Lower lobe of right lung (tissue), 2 donors: ENCODE measurements around the gene RHAG. TPM values are rescaled to one million over a fixed set of nuclear protein-coding genes. Genes with fewer than 3 reads are reported as not detected.
"Not testable (repeated sequence)": the region's sequence is repeated elsewhere in the genome, so short reads cannot be mapped to it uniquely, and the experiment has no call there.

Experiments
- ATAC-seq, 2 donors: fragments of 200-7000 bp; cut with Tn5 transposase; one replicate each; pipeline ENCODE4 v1.9.1; 2020 to 2022; ENCODE audit warnings: mild to moderate bottlenecking in 2 of 2, moderate library complexity in 2 of 2
- DNase-seq: peaks from one replicate; pipeline ENCODE4 v3.0.0-alpha.2; 2020
- H3K27ac ChIP-seq: fragments of 200-600 bp; one replicate; pipeline ENCODE4 v1.8.0; 2022
- H3K27me3 ChIP-seq: fragments of 200-600 bp; one replicate; pipeline ENCODE4 v1.8.0; 2022; ENCODE audit warnings: low read depth
- H3K36me3 ChIP-seq: fragments of 200-600 bp; one replicate; pipeline ENCODE4 v1.8.0; 2022; ENCODE audit warnings: mild to moderate bottlenecking
- H3K4me1 ChIP-seq: fragments of 200-600 bp; one replicate; pipeline ENCODE4 v1.8.0; 2022
- H3K4me3 ChIP-seq: fragments of 200-600 bp; one replicate; pipeline ENCODE4 v1.8.0; 2022; ENCODE audit warnings: mild to moderate bottlenecking
- H3K9me3 ChIP-seq: fragments of 200-600 bp; one replicate; pipeline ENCODE4 v1.8.0; 2022
- intact Hi-C: fragments of 100-400 bp; cut with DNase I; formaldehyde crosslinking; loops from one replicate; pipeline ENCODE4 v1.11.0; 2022
- total RNA-seq: library from RNA; stranded (reverse); fragmentation: NEBNext Ultra II Directional; extraction: Animal tissue kit (Norgen Biotek cat#: 25700); gene quantifications from one replicate; pipeline ENCODE4 v1.2.1, GENCODE V29; 2021
- TF ChIP-seq, protein P1 (sequence below): fragments of 200-600 bp; IDR thresholded peaks from one replicate; pipeline ENCODE4 v1.8.0; 2022; ENCODE audit warnings: antibody characterized with exemption, mild to moderate bottlenecking
- donor health status: DM: no; HTN: yes; CAD: no; lungs with severe emphysema.

Gene RHAG
- total RNA-seq, 1 donor from 2014 or later: not detected

DNA sequence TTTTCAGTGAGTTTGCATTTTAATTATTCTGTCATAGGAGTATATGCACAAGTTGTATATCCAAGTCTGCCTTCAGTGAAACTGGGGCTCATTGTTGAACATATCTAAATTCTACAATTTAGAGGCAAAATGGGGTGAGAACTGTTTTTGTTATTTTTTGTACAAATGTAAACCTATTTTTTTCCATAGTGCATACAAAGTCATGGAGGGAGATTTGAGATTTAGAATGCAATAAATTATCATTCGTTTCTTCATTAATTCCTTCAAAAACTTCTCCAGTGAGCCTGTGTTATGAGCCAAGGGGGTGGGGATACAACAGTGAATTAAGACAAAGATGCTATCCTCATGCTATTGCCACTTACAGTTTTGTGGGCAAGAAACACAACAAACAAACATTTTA, 29.8 kb upstream of the RHAG start:
- H3K4me3 ChIP-seq: no peak overlapping the region
- TF ChIP-seq, protein P1, sequence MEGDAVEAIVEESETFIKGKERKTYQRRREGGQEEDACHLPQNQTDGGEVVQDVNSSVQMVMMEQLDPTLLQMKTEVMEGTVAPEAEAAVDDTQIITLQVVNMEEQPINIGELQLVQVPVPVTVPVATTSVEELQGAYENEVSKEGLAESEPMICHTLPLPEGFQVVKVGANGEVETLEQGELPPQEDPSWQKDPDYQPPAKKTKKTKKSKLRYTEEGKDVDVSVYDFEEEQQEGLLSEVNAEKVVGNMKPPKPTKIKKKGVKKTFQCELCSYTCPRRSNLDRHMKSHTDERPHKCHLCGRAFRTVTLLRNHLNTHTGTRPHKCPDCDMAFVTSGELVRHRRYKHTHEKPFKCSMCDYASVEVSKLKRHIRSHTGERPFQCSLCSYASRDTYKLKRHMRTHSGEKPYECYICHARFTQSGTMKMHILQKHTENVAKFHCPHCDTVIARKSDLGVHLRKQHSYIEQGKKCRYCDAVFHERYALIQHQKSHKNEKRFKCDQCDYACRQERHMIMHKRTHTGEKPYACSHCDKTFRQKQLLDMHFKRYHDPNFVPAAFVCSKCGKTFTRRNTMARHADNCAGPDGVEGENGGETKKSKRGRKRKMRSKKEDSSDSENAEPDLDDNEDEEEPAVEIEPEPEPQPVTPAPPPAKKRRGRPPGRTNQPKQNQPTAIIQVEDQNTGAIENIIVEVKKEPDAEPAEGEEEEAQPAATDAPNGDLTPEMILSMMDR: no peak
- no peaks in the 10 kb centered on the region for H3K4me1 ChIP-seq
- intact Hi-C loops: no loop called here
- no peaks in the 10 kb centered on the region for H3K36me3 ChIP-seq
- no peaks in the 10 kb centered on the region for H3K27me3 ChIP-seq
- ATAC-seq (no peak), DNase-seq (no peak)
- no peak overlapping the region for H3K27ac ChIP-seq
- H3K9me3 ChIP-seq: no peaks in the 10 kb centered on the region

DNA sequence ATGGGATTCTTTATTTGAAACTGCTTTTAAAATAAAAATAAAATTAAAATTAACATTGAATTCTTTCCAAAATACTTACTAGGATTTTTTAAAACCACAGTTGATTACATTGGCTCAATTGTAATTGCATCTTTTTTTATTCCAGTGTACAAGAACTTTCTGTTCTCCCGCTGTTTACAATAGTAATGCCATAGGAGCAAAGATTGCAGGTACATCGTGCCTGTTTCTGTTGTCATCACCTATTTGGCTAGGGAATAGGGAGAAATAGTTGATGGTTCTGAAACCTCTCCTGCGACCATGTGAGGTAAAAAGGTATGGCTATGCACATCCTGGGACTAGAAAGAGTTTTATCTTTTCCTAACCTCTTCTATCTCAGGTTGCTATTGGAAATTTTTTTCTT, 28.2 kb upstream of the RHAG start:
- intact Hi-C loops: no loop called here

DNA sequence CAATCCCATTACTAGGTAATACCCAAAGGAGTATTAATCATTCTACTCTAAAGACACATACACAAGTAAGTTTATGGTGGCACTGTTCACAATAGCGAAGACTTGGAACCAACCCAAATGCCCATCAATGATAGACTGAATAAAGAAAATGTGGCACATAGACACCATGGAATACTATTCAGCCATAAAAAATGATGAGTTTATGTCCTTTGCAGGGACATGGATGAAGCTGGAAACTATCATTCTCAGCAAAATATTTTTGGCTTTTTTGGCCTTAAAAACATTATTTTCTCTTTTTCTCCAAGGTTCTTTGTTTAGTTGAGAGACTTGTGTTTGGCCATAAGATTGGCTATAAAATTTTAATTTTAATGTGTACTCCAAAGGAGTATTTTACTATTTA, 27.4 kb upstream of the RHAG start:
- H3K4me1 ChIP-seq, H3K36me3 ChIP-seq, H3K9me3 ChIP-seq, ATAC-seq, intact Hi-C loops, H3K27ac ChIP-seq, H3K4me3 ChIP-seq, DNase-seq, H3K27me3 ChIP-seq: not testable (repeated sequence)

More for the DNA sequence above, 28.2 kb upstream of the RHAG start:
- DNase-seq (no peak), ATAC-seq (no peak)
- no peaks in the 10 kb centered on the region for H3K4me1 ChIP-seq
- H3K9me3 ChIP-seq: no peaks in the 10 kb centered on the region
- no peaks in the 10 kb centered on the region for H3K36me3 ChIP-seq
- no peak overlapping the region for H3K4me3 ChIP-seq
- no peak overlapping the region for H3K27ac ChIP-seq
- TF ChIP-seq, protein P1: no peak
- H3K27me3 ChIP-seq: no peaks in the 10 kb centered on the region

DNA sequence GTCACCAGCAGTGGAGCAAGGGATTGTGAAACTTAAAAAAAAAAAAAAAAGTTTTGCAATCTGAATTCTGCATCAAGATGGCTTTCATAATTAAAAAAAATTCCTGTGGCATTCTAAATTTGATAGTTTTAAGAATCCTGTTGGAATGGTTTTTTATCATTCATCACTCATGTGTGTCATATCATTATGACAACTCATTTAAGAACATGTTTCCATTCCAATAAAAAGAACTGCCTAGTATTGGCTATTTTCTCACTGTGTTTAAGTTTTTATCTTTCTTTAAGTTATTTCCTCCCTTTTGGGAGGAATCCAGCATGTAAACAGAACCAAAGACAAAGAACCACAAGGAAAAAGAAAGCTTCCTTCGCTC, 26.2 kb upstream of the RHAG start:
- no peak for DNase-seq
- ATAC-seq: no peak
- TF ChIP-seq, protein P1: no peak
- no peaks in the 10 kb centered on the region for H3K36me3 ChIP-seq
- no peaks in the 10 kb centered on the region for H3K9me3 ChIP-seq
- no peaks in the 10 kb centered on the region for H3K4me1 ChIP-seq
- intact Hi-C loops: no loop called here
- no peaks in the 10 kb centered on the region for H3K27me3 ChIP-seq
- no peak overlapping the region for H3K4me3 ChIP-seq
- no peak overlapping the region for H3K27ac ChIP-seq

DNA sequence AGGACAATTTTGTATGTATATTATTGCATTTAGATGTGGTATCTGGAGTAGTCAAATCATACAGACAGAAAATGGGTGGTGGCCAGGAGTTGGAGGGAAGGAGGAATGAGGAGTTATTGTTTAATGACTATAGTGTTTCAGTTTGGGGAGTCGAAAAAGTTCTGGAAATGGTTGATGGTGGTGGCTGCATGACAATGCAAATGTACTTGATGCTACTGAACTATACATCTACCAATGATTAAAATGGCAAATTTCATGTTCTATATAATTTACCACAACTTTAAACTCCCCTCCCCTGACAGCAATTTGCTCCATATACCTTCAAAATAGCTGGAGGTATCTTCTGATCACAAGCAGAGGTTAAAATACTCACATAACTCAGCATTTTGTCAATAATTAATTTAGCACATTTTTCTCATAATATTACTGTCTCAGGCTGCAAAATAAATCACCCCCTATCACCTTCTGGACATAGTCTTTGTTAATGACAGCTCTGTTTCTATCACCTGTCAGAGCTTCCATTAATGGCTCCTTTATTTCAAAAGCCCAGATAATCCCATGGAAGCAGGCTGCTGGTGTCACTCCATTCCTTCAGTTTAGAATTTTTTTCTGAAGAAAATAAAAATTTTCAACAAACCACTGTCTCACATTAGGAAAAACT, 25.7 kb upstream of the RHAG start:
- Histone ChIP-seq H3K4me1 (no peaks in the 10 kb centered on the region), H3K9me3 (no peaks in the 10 kb centered on the region), H3K27ac (no peak overlapping the region), H3K4me3 (no peak overlapping the region), H3K36me3 (no peaks in the 10 kb centered on the region), H3K27me3 (no peaks in the 10 kb centered on the region)
- ATAC-seq (no peak), DNase-seq (no peak)
- TF ChIP-seq, protein P1: no peak
- intact Hi-C loops: no loop called here

- H3K9me3 ChIP-seq: no peaks in the 10 kb centered on the region
- no peak overlapping the region for H3K4me3 ChIP-seq
- ATAC-seq (no peak), DNase-seq (no peak)
- intact Hi-C loops: no loop called here
- no peaks in the 10 kb centered on the region for H3K4me1 ChIP-seq
- H3K36me3 ChIP-seq: no peaks in the 10 kb centered on the region
- H3K27me3 ChIP-seq: no peaks in the 10 kb centered on the region
- H3K27ac ChIP-seq: no peak overlapping the region
- TF ChIP-seq, protein P1: no peak
These were observed 17.3 kb upstream of the RHAG start for GRCh38 chr6:49653942-49654341.
